Psoas muscle (tissue), 8 donors: Measurements from ENCODE around the gene TMPRSS5. TPM values are rescaled to one million over a fixed set of nuclear protein-coding genes. Genes with fewer than 3 reads are reported as not detected.

Experiments used
- ATAC-seq, 4 donors: fragments of 200-7000 bp; cut with Tn5 transposase; one replicate each; pipeline ENCODE4 v1.9.1; 2020; ENCODE audit warnings: moderate library complexity in 3 of 4, mild to moderate bottlenecking in 2 of 4
- DNase-seq, 2 donors: peaks; one replicate each; pipeline ENCODE4 v3.0.0-alpha.2; 2020
- H3K27ac ChIP-seq: fragments of 200-600 bp; one replicate; pipeline ENCODE4 v1.8.0; 2022
- H3K27me3 ChIP-seq, 3 donors: fragments of 200-600 bp in 1 of 3; one replicate each; pipeline versions ENCODE4 v1.6.1 to v1.8.0; 2013 to 2022; ENCODE audit warnings: low read length in 2 of 3, mild to moderate bottlenecking in 2 of 3, moderate library complexity in 1 of 3; ENCODE audit not compliant: insufficient read depth in 3 of 3
- H3K36me3 ChIP-seq, 2 donors: fragments of 200-600 bp in 1 of 2; one replicate each; pipeline versions ENCODE4 v1.6.1 to v1.8.0; 2013 to 2022; ENCODE audit warnings: low read depth in 1 of 2, mild to moderate bottlenecking in 1 of 2, moderate library complexity in 1 of 2; ENCODE audit not compliant: insufficient read depth in 1 of 2
- H3K4me1 ChIP-seq: fragments of 200-600 bp; one replicate; pipeline ENCODE4 v1.8.0; 2022
- H3K4me3 ChIP-seq: fragments of 200-600 bp; one replicate; pipeline ENCODE4 v1.8.0; 2022; ENCODE audit warnings: mild to moderate bottlenecking
- H3K9me3 ChIP-seq: fragments of 200-600 bp; one replicate; pipeline ENCODE4 v1.8.0; 2022
- CTCF ChIP-seq: fragments of 200-600 bp; IDR thresholded peaks from one replicate; pipeline ENCODE4 v1.8.0; 2022; ENCODE audit warnings: antibody characterized with exemption
- WGBS, 3 donors: extraction: QIAGEN DNeasy Blood & Tissue Kit; methylation state at CpG; one replicate each; pipeline versions ENCODE4 v1.1.6 to v1.1.7; 2013; 5-methylcytosine and 5-hydroxymethylcytosine counted together
- intact Hi-C, 2 donors: fragments of 100-400 bp; cut with DNase I; formaldehyde crosslinking; loops; one replicate each; pipeline versions ENCODE4 v1.11.0 to v1.14.2; 2022
- polyA plus RNA-seq, 3 donors: library from polyadenylated mRNA; stranded (reverse); fragments of 200-250 nt; gene quantifications; one replicate each; pipeline ENCODE4 v1.2.3, GENCODE V29; 2013
- total RNA-seq, 4 donors: library from RNA; stranded (reverse); fragmentation: NEBNext Ultra II Directional in 2 of 4; extraction: Animal tissue kit (Norgen Biotek cat#: 25700) in 2 of 4; gene quantifications; one replicate each; pipeline versions ENCODE4 v1.2.1 to v1.2.4, GENCODE V29; 2021 to 2023
- donor health status: healthy with polysubstance abuse.
- donor health status: DM: no; HTN: no; CAD: no; lungs with moderate emphysema.
- donor health status: Bipolar disorder and iron deficiency.
- donor health status: healthy.
- donor health status: DM: yes; HTN: yes; CAD: no.
- donor health status: DM: no; HTN: no; CAD: no.
- donor health status: DM: no; HTN: no; CAD: no.
- donor health status: DM: yes; HTN: yes; CAD: no.

TMPRSS5 gene
- total and polyA plus RNA-seq, 7 donors = 0.36 to 1.4 (median 0.73) TPM

- Histone ChIP-seq H3K4me3 (no peak overlapping the region), H3K27me3 (no peaks in the 10 kb centered on the region), H3K36me3 (no peaks in the 10 kb centered on the region), H3K9me3 (peaks cover 21% of the 10 kb centered on the region), H3K27ac (no peak overlapping the region), H3K4me1 (peaks cover 14% of the 10 kb centered on the region)
- TF ChIP-seq CTCF = no peak
- 82 to 93% (median 92%) methylated on average over 3 of the region's 3 CpGs for WGBS, 3 donors
- ATAC-seq (no peak), DNase-seq (no peak)
- intact Hi-C loops = no loop called here
Observed at GRCh38 chr11:113670831-113671215, 35.3 kb downstream of the TMPRSS5 start.

GRCh38 chr11:113670149-113670830, 35.8 kb downstream of the TMPRSS5 start:
- Histone ChIP-seq H3K36me3 (no peaks in the 10 kb centered on the region), H3K4me1 (peaks cover 9% of the 10 kb centered on the region), H3K27me3 (no peaks in the 10 kb centered on the region), H3K27ac (no peak overlapping the region), H3K9me3 (peaks cover 24% of the 10 kb centered on the region), H3K4me3 (no peak overlapping the region)
- no peak for DNase-seq
- no peak for TF ChIP-seq CTCF
- intact Hi-C loops = no loop called here
- ATAC-seq = no peak

GRCh38 chr11:113668255-113668654, 37.9 kb downstream of the TMPRSS5 start:
- Histone ChIP-seq H3K9me3 (peaks cover 24% of the 10 kb centered on the region), H3K27ac (no peak overlapping the region), H3K4me3 (no peak overlapping the region), H3K27me3 (no peaks in the 10 kb centered on the region), H3K4me1 (peaks cover 6% of the 10 kb centered on the region), H3K36me3 (no peaks in the 10 kb centered on the region)
- no peak for TF ChIP-seq CTCF
- ATAC-seq = no peak
- no peak for DNase-seq
- intact Hi-C loops = no loop called here

- Histone ChIP-seq H3K27me3 (no peaks in the 10 kb centered on the region), H3K4me1 (peaks cover 6% of the 10 kb centered on the region), H3K27ac (no peak overlapping the region), H3K36me3 (no peaks in the 10 kb centered on the region), H3K9me3 (peaks cover 24% of the 10 kb centered on the region), H3K4me3 (no peak overlapping the region)
- WGBS, 3 donors = 32 to 93% (median 89%) methylated on average over 1 of the region's 1 CpG
- TF ChIP-seq CTCF = no peak
- no peak for ATAC-seq
- intact Hi-C loops = no loop called here
- no peak for DNase-seq
Observed at GRCh38 chr11:113667801-113668200, 38.3 kb downstream of the TMPRSS5 start.

GRCh38 chr11:113666584-113666983, 39.5 kb downstream of the TMPRSS5 start:
- no peak for TF ChIP-seq CTCF
- intact Hi-C loops = no loop called here
- Histone ChIP-seq H3K27ac (no peak overlapping the region), H3K4me3 (no peak overlapping the region), H3K27me3 (no peaks in the 10 kb centered on the region), H3K36me3 (no peaks in the 10 kb centered on the region), H3K9me3 (peaks cover 24% of the 10 kb centered on the region), H3K4me1 (peaks cover 6% of the 10 kb centered on the region)
- 94 to 99% (median 95%) methylated on average over 2 of the region's 2 CpGs for WGBS, 3 donors
- DNase-seq (no peak), ATAC-seq (no peak)
